Endothelial cell (in vitro differentiated cells): ENCODE results near the gene TAF7. TPM values are rescaled to one million over a fixed set of nuclear protein-coding genes. Genes with fewer than 3 reads are reported as not detected.

Experiments
- DNase-seq: peaks from one replicate; pipeline ENCODE4 v3.0.0; 2021; ENCODE audit warnings: low spot score
- H3K27ac Mint-ChIP-seq: one replicate; pipeline ENCODE4 v1.8.0; 2021; ENCODE audit warnings: mixed read lengths, inconsistent platforms; ENCODE audit not compliant: unreplicated experiment
- H3K27me3 Mint-ChIP-seq: one replicate; pipeline ENCODE4 v1.8.0; 2021; ENCODE audit warnings: mild to moderate bottlenecking, moderate library complexity, mixed read lengths, inconsistent platforms; ENCODE audit not compliant: unreplicated experiment
- H3K36me3 Mint-ChIP-seq: one replicate; pipeline ENCODE4 v1.8.0; 2021; ENCODE audit warnings: mild to moderate bottlenecking, low read depth, mixed read lengths, inconsistent platforms; ENCODE audit not compliant: unreplicated experiment
- H3K4me1 Mint-ChIP-seq: one replicate; pipeline ENCODE4 v1.8.0; 2021; ENCODE audit warnings: mild to moderate bottlenecking, mixed read lengths, inconsistent platforms; ENCODE audit not compliant: unreplicated experiment
- H3K4me3 Mint-ChIP-seq: one replicate; pipeline ENCODE4 v1.8.0; 2021; ENCODE audit warnings: mild to moderate bottlenecking, mixed read lengths, inconsistent platforms; ENCODE audit not compliant: unreplicated experiment
- H3K9me3 Mint-ChIP-seq: one replicate; pipeline ENCODE4 v1.8.0; 2021; ENCODE audit warnings: mixed read lengths, inconsistent platforms; ENCODE audit not compliant: unreplicated experiment
- CTCF ChIP-seq: fragments of 200-600 bp; sonication (generic); IDR thresholded peaks from one replicate; pipeline ENCODE4 v1.5.0; 2021; ENCODE audit warnings: antibody characterized with exemption; ENCODE audit not compliant: unreplicated experiment
- total RNA-seq: library from RNA; stranded (reverse); fragmentation: NEBNext Ultra II Directional; extraction: Animal tissue kit (Norgen Biotek cat#: 25700); gene quantifications from one replicate; pipeline ENCODE4 v1.2.1, GENCODE V29; 2021; ENCODE audit not compliant: unreplicated experiment

Gene TAF7
- total RNA-seq, 1 donor from 2014 or later = 86.4 TPM

DNA sequence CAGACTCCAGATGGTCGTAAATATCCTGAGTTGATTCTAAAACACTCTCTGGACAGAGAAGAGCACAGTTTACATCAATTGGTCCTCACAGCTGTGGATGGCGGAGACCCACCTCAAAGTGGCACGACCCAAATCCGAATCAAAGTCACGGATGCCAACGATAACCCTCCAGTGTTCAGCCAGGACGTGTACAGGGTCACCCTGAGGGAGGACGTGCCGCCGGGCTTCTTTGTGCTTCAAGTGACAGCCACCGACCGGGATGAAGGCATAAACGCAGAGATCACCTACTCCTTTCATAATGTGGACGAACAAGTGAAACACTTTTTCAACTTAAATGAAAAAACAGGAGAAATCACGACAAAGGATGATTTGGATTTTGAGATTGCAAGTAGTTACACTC lies 40.1 kb upstream of the TAF7 start:
- peaks cover 18% of the 10 kb centered on the region for H3K27me3 Mint-ChIP-seq
- H3K4me1 Mint-ChIP-seq = peaks cover 23% of the 10 kb centered on the region
- no peak for DNase-seq
- H3K9me3 Mint-ChIP-seq = peaks cover 51% of the 10 kb centered on the region
- peak overlapping the region; percentile 70 for H3K4me3 Mint-ChIP-seq
- peaks cover 68% of the 10 kb centered on the region for H3K36me3 Mint-ChIP-seq
- peak overlapping the region; percentile 67 for H3K27ac Mint-ChIP-seq
- no peak for TF ChIP-seq CTCF

DNA sequence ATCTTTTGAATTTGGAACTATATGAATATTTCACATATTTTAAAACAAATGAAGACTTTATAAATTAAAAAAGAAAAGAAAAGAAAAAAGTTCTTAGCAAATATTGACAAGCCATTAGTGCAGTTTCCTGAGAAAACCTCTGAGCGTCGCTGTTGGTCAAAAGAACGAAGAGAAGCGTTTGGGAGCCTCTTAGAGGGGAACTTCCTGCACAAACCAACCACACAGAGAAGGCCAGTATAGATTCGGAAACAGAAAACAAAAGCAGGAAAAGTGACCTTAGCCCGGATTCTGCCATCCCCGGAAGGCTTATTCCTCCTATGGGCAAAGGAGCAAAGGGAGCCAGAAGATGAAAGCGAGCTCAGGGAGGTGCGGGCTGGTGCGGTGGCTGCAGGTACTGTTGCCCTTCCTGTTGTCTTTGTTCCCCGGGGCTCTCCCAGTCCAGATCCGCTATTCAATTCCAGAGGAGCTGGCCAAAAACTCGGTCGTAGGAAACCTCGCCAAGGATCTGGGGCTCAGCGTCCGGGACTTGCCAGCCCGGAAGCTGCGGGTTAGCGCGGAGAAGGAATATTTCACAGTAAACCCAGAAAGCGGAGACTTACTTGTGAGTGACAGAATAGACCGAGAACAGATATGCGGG lies 39.3 kb upstream of the TAF7 start, which contains the start of gene PCDHGB2:
Gene PCDHGB2, plus strand, starts transcription at position 205 of the 637 bp plus-strand sequence. Its CDS starts 142 bp downstream, at position 347.
- H3K9me3 Mint-ChIP-seq = peaks cover 44% of the 10 kb centered on the region
- H3K27ac Mint-ChIP-seq = peak within 1 kb of the TSS; percentile 95
- H3K36me3 Mint-ChIP-seq = peaks cover 67% of the 10 kb centered on the region
- H3K4me1 Mint-ChIP-seq = peaks cover 23% of the 10 kb centered on the region
- peak within 1 kb of the TSS; percentile 70 for H3K4me3 Mint-ChIP-seq
- DNase-seq = peak; percentile 26
- peak; percentile 63 for TF ChIP-seq CTCF
- H3K27me3 Mint-ChIP-seq = peaks cover 15% of the 10 kb centered on the region

GRCh38 chr5:141356950-141357349 lies 36.4 kb upstream of the TAF7 start:
- no peak overlapping the region for H3K27ac Mint-ChIP-seq
- no peak for TF ChIP-seq CTCF
- H3K4me1 Mint-ChIP-seq = peaks cover 15% of the 10 kb centered on the region
- H3K4me3 Mint-ChIP-seq = no peak overlapping the region
- peaks cover 35% of the 10 kb centered on the region for H3K9me3 Mint-ChIP-seq
- DNase-seq = no peak
- H3K36me3 Mint-ChIP-seq = peaks cover 55% of the 10 kb centered on the region
- peaks cover 10% of the 10 kb centered on the region for H3K27me3 Mint-ChIP-seq

- DNase-seq = no peak
- peaks cover 32% of the 10 kb centered on the region for H3K9me3 Mint-ChIP-seq
- peaks cover 52% of the 10 kb centered on the region for H3K36me3 Mint-ChIP-seq
- peaks cover 15% of the 10 kb centered on the region for H3K4me1 Mint-ChIP-seq
- H3K4me3 Mint-ChIP-seq = peak overlapping the region; percentile 47
- TF ChIP-seq CTCF = no peak
- H3K27me3 Mint-ChIP-seq = peaks cover 8% of the 10 kb centered on the region
- H3K27ac Mint-ChIP-seq = no peak overlapping the region
Measured at GRCh38 chr5:141356133-141356532, 35.5 kb upstream of the TAF7 start.

- no peak for DNase-seq
- H3K27ac Mint-ChIP-seq = no peak overlapping the region
- peaks cover 27% of the 10 kb centered on the region for H3K9me3 Mint-ChIP-seq
- H3K27me3 Mint-ChIP-seq = peaks cover 5% of the 10 kb centered on the region
- H3K4me1 Mint-ChIP-seq = peaks cover 13% of the 10 kb centered on the region
- peaks cover 47% of the 10 kb centered on the region for H3K36me3 Mint-ChIP-seq
- TF ChIP-seq CTCF = no peak
- H3K4me3 Mint-ChIP-seq = peak overlapping the region; percentile 51
Measured at GRCh38 chr5:141355641-141356040, 35.1 kb upstream of the TAF7 start.
